BJ (cell line): Measurements from ENCODE around the gene AGBL4. TPM values are rescaled to one million over a fixed set of nuclear protein-coding genes. Genes with fewer than 3 reads are reported as not detected.

Experiments used
- CTCF ChIA-PET: fragments of 350-600 bp; formaldehyde crosslinking; extraction: SDS; loops from one replicate; lab custom pipeline; 2021; ENCODE audit warnings: antibody characterized with exemption, inconsistent platforms; lab: Yijun Ruan, JAX
- POLR2A ChIA-PET: fragments of 300-600 bp; sonication (Branson Sonifier 250); formaldehyde crosslinking; extraction: SDS; loops from one replicate; lab custom pipeline; 2021; ENCODE audit warnings: antibody characterized with exemption; lab: Charles Lee
- DNase-seq: peaks from one replicate; pipeline ENCODE4 v3.0.0-alpha.2; 2011; ENCODE audit warnings: low read depth
- H3K27me3 ChIP-seq: 2 replicates; pipeline ENCODE4 v1.6.0; 2011; ENCODE audit warnings: low read length; ENCODE audit not compliant: control insufficient read depth, insufficient read depth
- H3K36me3 ChIP-seq: 2 replicates; pipeline ENCODE4 v1.5.1; 2011; ENCODE audit warnings: low read length; ENCODE audit not compliant: control insufficient read depth, insufficient read depth
- H3K4me3 ChIP-seq: 2 replicates; pipeline ENCODE4 v1.5.1; 2011; ENCODE audit warnings: low read depth, mild to moderate bottlenecking, control low read depth, low read length
- CTCF ChIP-seq: IDR thresholded peaks from 2 replicates; pipeline ENCODE4 v1.5.1; 2011; ENCODE audit warnings: low read depth, mild to moderate bottlenecking, control low read depth, inconsistent platforms, low read length, moderate library complexity; ENCODE audit not compliant: insufficient read depth
- polyA plus RNA-seq: library from polyadenylated mRNA; depleted of rRNA; stranded (reverse); fragments of >200 nt; gene quantifications from 2 replicates; pipeline ENCODE4 v1.2.3, GENCODE V29; 2011

The AGBL4 gene
- polyA plus RNA-seq, 1 experiment: not detected

- DNase-seq: no peak
- no peak for TF ChIP-seq CTCF
- H3K36me3 ChIP-seq: no peaks in the 10 kb centered on the region
- peaks cover 4% of the 10 kb centered on the region; the same call in 1 of the 2 replicates for H3K27me3 ChIP-seq
- ChIA-PET POLR2A (no interaction called here), CTCF (interaction anchor here (1.2 to 1.6 kb wide), 2 partner anchors 47 to 92 kb away, joined by 3 to 5 read pairs; no protein-coding TSS in a partner anchor)
- no peak overlapping the region for H3K4me3 ChIP-seq
Measured at GRCh38 chr1:48773133-48773532, 1250.6 kb downstream of the AGBL4 start.

- Histone ChIP-seq H3K36me3 (no peaks in the 10 kb centered on the region), H3K27me3 (peaks cover 2% of the 10 kb centered on the region; the same call in 1 of the 2 replicates), H3K4me3 (no peak overlapping the region)
- POLR2A ChIA-PET: no interaction called here
- no peak for DNase-seq
- TF ChIP-seq CTCF: no peak
- CTCF ChIA-PET: interaction anchor here (1.2 kb wide), 1 partner anchor 91 kb away, joined by 3 read pairs; no protein-coding TSS in a partner anchor
Measured at GRCh38 chr1:48772211-48772610, 1251.5 kb downstream of the AGBL4 start.

- H3K36me3 ChIP-seq: no peaks in the 10 kb centered on the region
- TF ChIP-seq CTCF: no peak
- H3K27me3 ChIP-seq: peaks cover 2% of the 10 kb centered on the region; the same call in 1 of the 2 replicates
- no peak for DNase-seq
- H3K4me3 ChIP-seq: no peak overlapping the region
- ChIA-PET POLR2A (no interaction called here), CTCF (interaction anchor here (1.2 kb wide), 1 partner anchor 91 kb away, joined by 3 read pairs; no protein-coding TSS in a partner anchor)
Measured at GRCh38 chr1:48771561-48771960, 1252.2 kb downstream of the AGBL4 start.

GRCh38 chr1:48767975-48768510, 1255.7 kb downstream of the AGBL4 start:
- CTCF ChIA-PET: no interaction called here
- POLR2A ChIA-PET: no interaction called here
- no peaks in the 10 kb centered on the region for H3K27me3 ChIP-seq
- no peak overlapping the region for H3K4me3 ChIP-seq
- TF ChIP-seq CTCF: no peak
- no peaks in the 10 kb centered on the region for H3K36me3 ChIP-seq
- no peak for DNase-seq

GRCh38 chr1:48765335-48765734, 1258.4 kb downstream of the AGBL4 start:
- ChIA-PET POLR2A (no interaction called here), CTCF (no interaction called here)
- no peak for TF ChIP-seq CTCF

More at GRCh38 chr1:48765335-48765734, 1258.4 kb downstream of the AGBL4 start:
- H3K36me3 ChIP-seq: no peaks in the 10 kb centered on the region
- H3K27me3 ChIP-seq: no peaks in the 10 kb centered on the region
- H3K4me3 ChIP-seq: no peak overlapping the region
- DNase-seq: no peak
